Upper lobe of right lung (tissue), 1 donor: ENCODE results near the gene FUNDC1. TPM values are rescaled to one million over a fixed set of nuclear protein-coding genes. Genes with fewer than 3 reads are reported as not detected.

Experiments used
- ATAC-seq: fragments of 200-7000 bp; cut with Tn5 transposase; one replicate; pipeline ENCODE4 v1.9.1; 2020; ENCODE audit warnings: mild to moderate bottlenecking, moderate library complexity
- DNase-seq: peaks from one replicate; pipeline ENCODE4 v3.0.0-alpha.2; 2020
- H3K27ac ChIP-seq: fragments of 200-600 bp; one replicate; pipeline ENCODE4 v1.8.0; 2022
- H3K27me3 ChIP-seq: fragments of 200-600 bp; one replicate; pipeline ENCODE4 v1.8.0; 2022; ENCODE audit warnings: mild to moderate bottlenecking
- H3K36me3 ChIP-seq: fragments of 200-600 bp; one replicate; pipeline ENCODE4 v1.8.0; 2022
- H3K4me1 ChIP-seq: fragments of 200-600 bp; one replicate; pipeline ENCODE4 v1.8.0; 2022
- H3K4me3 ChIP-seq: fragments of 200-600 bp; one replicate; pipeline ENCODE4 v1.8.0; 2022; ENCODE audit warnings: mild to moderate bottlenecking
- H3K9me3 ChIP-seq: fragments of 200-600 bp; one replicate; pipeline ENCODE4 v1.8.0; 2022
- intact Hi-C: fragments of 100-400 bp; cut with DNase I; formaldehyde crosslinking; loops from one replicate; pipeline ENCODE4 v1.11.0; 2022
- total RNA-seq: library from RNA; stranded (reverse); fragmentation: NEBNext Ultra II Directional; extraction: Animal tissue kit (Norgen Biotek cat#: 25700); gene quantifications from one replicate; pipeline ENCODE4 v1.2.1, GENCODE V29; 2021
- TF ChIP-seq, protein P1 (sequence below): fragments of 200-600 bp; IDR thresholded peaks from one replicate; pipeline ENCODE4 v1.8.0; 2022; ENCODE audit warnings: antibody characterized with exemption
- donor health status: DM: no; HTN: yes; CAD: no; lungs with severe emphysema.

FUNDC1 gene
- total RNA-seq, 1 donor from 2014 or later = 8.3 TPM

DNA sequence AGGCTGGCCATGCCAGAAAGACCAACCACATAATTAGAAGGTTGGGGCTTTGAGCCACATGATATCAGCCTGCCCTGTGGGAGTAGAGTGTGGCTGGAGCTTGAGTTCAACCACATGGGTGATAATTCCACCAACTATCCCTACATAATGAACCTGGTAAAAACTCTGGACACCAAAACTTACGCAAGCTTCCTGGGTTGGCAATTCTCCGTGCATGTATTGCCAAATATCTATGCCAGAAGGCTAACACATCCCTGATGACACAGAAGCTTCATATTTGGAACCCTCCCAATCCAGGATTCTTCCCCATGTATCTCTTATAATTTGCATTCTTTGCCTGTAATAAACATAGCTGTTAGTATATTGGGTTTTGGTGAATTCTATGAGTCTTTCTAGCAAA is 68.2 kb downstream of the FUNDC1 start:
- TF ChIP-seq, protein P1, sequence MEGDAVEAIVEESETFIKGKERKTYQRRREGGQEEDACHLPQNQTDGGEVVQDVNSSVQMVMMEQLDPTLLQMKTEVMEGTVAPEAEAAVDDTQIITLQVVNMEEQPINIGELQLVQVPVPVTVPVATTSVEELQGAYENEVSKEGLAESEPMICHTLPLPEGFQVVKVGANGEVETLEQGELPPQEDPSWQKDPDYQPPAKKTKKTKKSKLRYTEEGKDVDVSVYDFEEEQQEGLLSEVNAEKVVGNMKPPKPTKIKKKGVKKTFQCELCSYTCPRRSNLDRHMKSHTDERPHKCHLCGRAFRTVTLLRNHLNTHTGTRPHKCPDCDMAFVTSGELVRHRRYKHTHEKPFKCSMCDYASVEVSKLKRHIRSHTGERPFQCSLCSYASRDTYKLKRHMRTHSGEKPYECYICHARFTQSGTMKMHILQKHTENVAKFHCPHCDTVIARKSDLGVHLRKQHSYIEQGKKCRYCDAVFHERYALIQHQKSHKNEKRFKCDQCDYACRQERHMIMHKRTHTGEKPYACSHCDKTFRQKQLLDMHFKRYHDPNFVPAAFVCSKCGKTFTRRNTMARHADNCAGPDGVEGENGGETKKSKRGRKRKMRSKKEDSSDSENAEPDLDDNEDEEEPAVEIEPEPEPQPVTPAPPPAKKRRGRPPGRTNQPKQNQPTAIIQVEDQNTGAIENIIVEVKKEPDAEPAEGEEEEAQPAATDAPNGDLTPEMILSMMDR = no peak
- ATAC-seq (no peak), DNase-seq (no peak)
- Histone ChIP-seq H3K36me3 (no peaks in the 10 kb centered on the region), H3K4me1 (no peaks in the 10 kb centered on the region), H3K9me3 (no peaks in the 10 kb centered on the region), H3K27ac (no peak overlapping the region), H3K4me3 (no peak overlapping the region), H3K27me3 (no peaks in the 10 kb centered on the region)
- intact Hi-C loops = no loop called here

Other genes with a start within 250 kb of the FUNDC1 start
- 0.17 TPM for gene EFHC2, start 199.2 kb downstream of the FUNDC1 start, total RNA-seq